ENCODE data around the gene PIGQ.
"Not testable (repeated sequence)": the region's sequence is repeated elsewhere in the genome, so short reads cannot be mapped to it uniquely, and the experiment has no call there.

PIGQ gene

DNA sequence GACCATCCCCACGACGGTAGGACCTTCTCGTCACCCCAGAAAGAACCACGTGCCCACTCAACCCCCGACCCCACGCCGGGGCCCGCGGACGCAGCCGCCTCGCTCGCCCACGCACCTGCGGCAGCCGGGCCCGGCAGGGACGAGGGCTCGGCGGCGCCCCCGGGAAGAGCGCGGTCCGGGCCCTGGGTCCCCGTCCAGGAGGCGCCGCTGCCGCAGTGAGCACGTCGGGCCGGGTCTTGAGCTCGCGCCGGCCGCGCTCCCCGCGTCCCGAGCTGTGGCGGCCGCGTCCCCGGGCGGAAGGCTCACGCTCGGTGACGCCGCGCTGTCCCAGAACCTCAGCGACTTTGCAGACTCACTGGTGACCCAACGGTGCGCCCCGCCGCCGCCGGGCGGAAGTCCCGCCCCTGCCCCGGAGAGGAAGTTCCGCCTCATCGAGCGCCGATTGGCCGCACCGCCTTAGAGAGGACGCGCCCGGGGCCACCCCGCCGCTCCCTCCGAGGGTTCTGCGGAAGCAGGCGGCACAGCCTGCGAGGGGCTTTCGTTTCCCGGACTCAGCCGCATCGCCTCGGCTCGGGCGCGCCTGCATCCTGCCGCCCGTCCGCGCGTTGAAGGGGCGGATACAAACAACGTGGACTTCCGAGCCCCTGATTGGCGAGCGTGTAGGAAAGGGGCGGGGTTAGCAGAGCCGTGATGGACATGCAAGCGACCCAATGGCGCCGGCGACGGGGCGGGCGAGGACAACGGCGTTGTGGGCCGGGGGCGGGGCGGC lies 19.3 kb downstream of the PIGQ start:
- DNase-seq, result peak; percentile 98

DNA sequence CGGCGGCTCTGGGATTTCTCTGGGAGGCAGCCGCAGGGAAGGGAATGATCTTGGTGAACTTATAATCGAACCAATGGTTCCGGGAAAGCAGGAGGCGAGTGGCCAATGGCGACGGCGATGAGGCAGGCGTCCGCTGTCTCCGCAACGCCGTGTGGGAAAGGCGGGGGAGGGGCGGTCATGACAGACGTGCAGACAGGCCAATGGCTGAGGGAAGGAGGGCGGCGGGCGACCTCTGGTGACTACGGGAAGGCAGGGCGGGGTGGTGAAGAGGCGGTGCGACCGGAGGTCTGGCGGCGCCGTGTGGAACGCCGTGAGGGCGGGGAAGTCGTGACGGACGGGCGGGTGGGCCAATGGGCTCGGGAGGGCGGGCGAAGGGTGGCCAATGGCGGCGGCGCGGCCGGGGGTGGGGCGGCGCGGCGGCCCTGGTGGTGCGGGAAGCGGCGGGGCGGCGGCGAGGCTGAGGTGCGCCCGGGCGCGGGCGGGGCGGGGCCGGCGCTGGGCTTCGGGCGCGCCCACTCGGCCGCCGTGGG lies 20.0 kb downstream of the PIGQ start, which contains the start of gene RAB40C:
Gene RAB40C, plus strand, starts transcription at position 409 of the 530 bp plus-strand sequence. CDS start 226 bp downstream, outside the sequence.
- peak; percentile 99 for DNase-seq

DNA sequence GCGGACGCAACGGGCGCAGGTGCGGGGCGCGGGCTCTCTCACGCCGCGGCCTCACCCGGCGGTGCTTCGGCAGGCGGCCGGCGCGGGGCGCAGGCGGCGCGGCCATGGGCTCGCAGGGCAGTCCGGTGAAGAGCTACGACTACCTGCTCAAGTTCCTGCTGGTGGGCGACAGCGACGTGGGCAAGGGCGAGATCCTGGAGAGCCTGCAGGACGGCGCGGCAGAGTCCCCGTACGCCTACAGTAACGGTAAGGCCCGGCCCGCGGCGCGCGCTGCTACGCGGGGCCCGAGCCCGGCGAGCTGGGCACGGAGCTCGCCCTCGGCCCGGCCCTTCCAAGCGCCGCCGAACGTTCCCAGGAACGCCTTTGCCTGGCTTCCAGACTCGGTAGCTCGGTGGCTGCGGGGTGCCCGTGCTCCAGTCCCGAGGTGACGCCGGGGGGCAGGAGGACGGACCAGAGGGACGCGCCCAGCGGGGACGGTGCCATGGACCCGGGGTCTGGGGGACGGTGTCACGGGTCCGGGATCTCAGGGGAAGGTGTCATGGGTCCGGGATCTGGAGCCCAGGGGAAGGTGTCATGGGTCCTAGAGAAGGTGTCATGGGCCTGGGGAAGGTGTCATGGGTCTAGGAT lies 20.5 kb downstream of the PIGQ start:
- no peak for DNase-seq

DNA sequence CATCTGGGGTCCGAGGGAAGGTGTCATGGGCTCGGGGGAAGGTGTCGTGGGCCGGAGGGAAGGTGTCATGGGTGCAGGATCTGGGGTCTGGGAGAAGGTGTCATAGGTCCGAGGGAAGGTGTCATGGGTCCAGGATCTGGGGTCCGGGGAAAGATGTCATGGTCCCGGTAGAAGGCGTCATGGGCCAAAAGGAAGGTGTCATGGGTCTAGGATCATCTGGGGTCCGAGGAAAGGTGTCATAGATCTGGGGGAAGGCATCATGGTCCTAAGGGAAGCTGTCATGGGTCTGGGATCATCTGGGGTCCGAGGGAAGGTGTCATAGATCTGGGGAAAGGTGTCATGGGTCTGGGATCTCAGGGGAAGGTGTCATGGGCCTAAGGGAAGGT lies 21.0 kb downstream of the PIGQ start:
- DNase-seq, result no peak

DNA sequence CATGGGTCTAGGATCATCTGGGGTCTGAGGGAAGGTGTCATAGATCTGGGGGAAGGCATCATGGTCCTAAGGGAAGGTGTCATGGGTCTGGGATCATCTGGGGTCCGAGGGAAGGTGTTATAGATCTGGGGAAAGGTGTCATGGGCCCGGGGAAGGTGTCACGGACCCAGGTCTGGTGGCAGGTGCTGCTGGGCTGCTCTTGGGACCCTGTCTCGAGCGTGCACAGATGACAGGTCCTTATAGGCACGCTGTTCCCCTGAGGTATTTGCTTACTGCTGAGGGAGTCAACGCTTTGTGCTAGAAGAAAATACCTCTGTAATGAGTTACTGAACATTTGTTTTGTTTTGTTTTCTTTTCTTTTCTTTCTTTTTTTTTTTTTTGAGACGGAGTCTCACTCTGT lies 21.5 kb downstream of the PIGQ start:
- DNase-seq, result no peak

DNA sequence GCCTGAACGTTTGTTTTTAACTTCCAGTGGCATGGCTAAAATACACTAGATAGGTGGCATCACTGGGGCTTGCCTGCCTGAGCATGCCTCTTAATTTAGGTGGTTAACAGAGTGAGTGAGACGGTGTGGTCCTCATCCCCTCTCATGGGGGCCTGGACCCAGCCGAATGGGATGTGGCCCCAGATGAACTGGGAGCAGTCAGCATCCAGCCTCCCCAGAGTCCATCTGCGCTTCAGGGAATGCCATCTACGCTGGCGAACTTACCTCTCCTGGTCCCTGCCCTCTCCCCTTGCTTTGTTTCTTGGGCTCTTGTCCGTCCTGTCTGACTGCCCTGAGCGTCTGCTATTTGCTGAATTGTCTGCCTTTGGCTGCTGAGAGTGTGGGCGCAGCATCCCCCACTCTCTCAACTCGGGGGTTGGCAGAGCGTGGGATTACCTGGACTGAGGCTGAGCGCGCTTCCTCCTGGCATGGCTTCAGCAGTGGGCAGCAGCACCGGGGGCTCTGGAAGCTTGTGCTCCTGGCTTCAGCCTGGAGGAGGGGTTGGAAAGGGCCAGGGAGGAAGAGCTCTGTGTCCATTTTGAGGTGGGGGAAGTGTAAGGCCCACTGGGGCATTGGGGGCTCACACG lies 22.2 kb downstream of the PIGQ start:
- no peak for DNase-seq

DNA sequence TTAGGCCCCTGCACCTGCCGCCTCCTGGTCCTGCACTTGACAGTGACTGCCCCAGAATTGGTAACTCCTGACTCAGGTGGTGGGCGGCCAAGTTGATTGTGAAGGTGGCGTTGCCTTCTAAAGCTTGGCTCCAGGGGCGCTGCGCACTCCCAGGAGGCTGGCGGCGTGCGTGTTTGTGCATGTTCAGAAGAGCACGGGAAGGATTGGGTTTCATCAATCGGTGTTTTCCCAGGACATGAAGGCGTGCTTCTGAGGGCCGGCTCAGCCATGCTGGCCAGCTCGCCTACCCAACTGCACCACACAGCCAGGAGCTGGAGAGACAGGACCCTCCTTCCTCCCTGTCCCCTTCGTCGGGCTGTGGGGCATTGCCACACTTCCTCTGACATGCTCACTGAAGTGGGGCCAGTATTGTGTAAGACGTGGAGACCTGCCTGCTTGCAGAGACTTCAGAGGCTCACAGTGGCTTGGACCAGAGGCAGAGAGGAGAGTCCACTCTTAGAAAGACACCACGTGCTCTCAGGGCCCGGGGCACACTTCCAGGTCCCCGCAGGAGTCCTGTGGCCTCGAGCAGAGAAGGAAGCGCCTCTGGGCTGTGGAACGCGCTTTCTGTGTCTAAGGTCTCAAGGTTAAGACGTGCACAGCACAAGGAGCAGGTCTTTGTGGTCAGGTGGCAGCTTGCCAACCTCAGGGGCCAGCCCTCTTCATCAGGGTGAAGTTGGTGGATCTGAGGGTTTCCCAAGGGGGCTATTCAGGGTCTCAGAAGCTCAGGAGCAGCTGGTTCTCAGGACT lies 22.9 kb downstream of the PIGQ start:
- DNase-seq, result no peak

DNA sequence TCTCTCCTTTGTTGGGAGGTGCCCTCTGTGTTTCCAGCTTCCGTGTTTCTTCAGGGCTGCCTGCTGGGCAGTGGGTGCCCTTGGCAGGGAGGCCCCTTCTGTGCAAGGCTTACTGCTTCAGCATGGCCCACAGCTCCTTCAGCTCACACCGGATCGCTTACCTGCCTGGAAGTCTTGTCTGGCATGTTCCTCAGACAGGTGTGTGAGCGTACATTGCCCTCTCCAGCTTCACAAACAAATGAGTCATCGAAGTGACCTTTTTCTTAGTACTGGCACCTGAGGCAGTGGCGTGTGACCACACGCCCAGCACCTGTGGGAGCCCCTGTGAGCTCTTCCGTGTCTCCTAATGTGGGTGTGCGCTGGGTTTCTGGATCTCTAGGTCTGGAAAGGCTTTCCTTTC lies 23.6 kb downstream of the PIGQ start:
- DNase-seq, result no peak

DNA sequence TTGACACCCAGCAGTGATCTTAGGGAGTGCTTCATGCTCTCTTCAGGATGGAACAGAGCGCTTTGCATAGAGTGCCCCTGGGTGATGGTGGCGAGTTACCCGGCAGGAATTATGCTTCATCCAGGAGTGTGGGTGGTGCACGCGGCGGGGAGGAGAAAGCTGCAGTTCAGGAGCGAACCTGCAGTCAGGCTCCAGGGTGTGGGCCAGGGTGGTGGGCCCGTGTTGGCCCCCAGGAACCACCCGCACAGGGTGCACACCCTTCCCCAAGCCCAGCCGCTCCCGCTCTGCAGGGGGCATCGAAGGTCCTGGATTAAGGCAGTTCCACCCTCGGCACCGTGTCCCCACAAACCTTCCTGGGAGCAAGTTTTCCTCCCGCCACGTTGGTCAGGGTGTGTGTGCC lies 24.0 kb downstream of the PIGQ start:
- no peak for DNase-seq

DNA sequence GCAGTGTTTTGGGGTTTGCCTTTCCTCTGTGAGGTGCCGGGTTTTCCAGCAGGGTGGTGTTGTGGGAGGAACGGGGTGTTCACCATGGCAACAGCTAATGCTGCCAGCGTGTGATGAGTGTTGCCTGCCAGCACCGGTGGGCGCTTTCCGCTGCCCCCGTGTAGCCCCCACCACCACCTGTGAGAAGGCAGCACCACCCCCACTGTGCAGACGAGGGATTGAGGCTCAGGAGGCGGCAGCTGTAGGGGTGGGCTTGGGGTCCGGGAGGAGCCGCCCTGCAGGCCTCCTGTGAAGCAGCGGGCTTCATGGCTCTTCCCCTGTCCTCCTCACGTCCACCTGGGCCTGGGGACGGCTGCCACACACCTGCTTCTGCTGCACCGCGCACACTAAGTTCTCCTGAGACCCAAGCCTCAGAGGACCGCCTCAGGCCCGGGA lies 25.3 kb downstream of the PIGQ start:
- no peak for DNase-seq

DNA sequence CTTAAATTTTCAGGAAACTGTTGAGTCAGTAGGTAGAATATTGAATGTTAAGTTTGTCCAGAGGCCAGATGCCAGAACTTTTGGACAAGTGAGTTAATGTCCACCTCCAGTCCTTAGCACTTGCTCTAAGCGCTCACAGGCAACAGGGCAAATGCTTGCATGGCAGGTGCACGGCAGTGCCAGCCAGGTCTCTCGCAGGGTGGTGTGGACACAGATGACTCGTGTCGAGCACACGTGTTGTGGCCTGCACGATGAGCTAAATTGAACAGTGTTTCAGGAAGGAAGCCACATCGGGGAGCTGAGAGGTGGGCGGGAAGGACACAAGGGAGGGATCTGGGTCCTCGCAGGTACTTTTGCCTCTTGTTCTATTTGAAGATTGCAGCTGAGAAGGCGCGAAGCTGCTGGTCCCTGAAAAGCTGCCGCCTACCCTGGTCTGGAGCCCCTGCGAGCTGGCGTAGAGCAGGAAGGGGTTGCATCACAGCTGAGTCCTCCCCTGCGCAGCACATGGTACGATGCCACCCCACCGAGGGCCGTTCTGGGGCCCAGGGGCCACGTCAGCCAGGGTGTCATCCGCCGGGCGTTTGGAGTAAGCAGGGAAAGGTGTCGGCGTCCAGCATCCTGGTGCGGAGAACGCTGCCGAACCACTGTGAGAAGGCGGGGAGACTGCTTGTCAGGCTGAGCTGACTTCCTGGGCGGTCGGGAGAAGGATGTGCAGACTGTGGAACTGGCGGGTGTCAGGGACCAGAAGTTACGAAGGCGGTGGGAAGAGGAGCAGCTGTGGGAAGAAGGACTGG lies 26.4 kb downstream of the PIGQ start:
- no peak for DNase-seq

DNA sequence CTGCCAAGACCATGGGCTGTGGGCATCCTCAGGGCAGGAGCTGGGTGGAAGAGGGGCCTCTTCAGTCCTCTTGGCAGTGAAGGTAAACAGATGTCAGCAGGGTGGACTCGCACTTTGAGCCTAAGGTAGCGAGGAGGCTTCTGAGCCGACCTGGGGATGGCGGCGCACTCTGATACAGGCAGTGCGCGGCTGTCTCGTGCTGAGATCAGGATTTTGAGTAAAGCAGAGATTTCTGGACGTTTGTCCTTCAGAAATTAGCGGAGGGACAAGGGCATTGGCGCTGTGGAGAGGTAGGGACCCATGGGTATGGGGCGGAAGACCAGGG lies 26.9 kb downstream of the PIGQ start:
- no peak for DNase-seq

DNA sequence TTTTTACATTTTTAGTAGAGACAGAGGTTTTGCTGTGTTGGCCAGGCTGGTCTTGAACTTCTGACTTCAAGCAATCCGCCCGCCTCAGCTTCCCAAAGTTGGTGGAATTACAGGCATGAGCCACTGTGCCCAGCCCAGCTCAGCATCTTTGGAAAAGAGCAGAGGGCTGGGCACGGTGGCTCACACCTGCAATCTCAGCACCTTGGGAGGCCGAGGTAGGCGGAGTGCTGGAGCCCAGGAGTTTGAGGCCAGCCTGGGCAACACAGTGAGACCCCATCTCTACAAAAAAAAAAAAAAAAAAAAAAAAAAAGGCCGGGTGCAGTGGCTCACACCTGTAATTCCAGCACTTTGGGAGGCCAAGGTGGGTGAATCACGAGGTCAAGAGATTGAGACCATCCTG lies 27.9 kb downstream of the PIGQ start:
- not testable (repeated sequence) for DNase-seq

DNA sequence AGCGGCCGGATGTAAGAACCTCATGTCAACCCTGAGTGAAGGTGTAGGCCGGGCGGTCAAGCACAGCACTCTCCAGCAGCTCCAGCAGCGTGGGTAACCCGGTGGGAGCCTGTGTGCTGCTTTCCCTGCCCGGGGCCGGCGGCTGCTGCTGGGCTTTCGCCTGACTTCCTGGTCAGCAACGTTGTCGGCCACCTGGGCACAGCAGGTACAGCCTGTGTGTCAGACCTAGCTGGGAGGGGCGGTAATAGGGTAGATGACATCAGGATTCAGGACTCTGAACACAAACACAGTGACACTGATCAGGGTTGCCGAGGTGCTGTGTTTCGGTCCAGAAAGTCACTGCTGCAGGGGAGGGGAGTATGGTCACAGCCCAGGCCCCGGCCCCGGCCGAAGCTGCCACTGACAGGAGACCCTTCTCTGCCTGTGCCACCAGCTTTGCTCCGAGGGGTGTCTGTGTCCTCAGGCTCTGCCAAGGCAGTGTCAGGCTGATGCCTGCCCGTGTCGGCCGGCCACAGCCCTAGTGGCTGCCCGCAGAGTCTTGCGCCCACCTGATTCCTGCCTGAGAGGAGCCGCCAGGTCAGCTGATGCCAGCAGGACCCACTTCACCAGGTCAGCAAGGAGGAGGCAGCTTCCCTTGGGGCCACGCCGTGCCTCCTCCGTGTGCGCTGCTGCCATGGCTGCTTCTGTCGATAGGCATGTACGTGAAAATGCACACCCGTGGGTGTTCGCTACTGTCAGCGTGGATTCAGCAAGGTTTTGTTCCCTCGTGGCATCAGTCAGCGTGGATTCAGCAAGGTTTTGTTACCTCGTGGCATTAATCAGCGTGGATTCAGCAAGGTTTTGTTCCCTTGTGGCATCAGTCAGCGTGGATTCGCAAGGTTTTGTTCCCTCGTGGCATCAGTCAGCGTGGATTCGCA lies 29.3 kb downstream of the PIGQ start:
- DNase-seq, result no peak

DNA sequence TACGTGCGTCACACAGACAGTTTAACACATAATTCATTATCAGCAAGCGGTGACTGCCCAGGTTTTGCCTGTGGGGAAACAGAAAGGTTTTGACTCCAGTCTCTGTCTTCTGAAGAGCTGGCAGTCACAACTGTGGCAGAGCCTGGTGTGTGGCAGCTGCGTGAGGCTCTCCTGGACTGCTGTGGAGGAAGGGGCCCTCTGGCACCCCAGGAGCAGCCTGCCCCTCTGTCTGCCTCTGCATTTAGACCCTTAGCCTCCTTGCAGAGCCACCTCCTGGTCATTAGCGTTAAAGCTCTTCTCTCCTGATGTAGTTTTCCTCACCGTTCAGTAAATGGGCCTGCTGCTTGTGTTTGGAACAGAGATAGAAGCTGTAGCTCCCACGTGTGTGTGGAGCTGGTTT lies 31.0 kb downstream of the PIGQ start:
- DNase-seq, result no peak

DNA sequence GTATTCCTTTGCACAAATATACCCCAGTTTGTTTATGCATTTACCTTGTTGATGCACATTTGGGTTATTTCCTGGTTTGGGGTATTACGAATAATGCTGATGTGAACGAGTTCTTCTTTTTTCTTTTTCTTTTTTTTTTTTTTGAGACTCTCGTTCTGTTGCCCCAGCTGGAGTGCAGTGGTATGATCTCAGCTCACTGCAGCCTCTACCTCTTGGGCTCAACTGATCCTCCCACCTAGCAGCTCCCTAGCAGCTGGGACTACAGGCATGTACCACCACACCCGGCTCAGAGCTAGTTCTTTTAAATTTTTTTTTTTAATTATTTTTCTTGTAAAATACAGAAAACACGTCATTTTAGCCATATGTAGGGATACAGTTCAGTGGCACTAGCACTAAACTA lies 34.2 kb downstream of the PIGQ start:
- DNase-seq, result no peak

DNA sequence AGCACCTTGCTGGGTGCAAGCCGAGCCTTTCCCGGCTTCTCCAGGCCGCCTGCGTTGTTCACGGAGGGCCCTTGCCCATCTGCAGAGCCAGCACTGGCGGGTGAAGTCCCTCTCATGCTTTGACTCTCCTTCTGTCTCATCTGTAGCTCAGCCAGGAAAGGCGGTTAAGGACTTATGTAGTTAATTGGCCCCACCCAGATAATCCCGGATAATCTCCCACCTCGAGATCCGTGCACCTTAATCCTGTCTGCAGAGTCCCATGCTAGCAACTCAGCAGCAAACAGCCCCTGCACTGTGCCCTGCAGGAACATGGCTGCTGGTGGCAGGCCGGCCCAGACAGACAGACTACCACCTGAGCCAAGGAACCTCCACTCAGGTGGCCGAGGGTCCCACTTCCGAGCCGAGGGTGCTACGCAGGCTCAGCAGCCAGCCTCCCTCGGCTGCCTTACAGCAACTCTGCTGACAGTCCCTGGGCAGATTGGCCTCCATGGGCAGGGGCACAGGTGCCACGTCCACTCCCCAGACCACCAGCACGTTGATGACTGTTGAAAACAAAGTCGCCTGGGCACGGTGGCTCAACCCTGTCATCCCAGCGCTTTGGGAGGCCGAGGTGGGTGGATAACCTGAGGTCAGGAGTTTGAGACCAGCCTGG lies 37.0 kb downstream of the PIGQ start:
- no peak for DNase-seq

DNA sequence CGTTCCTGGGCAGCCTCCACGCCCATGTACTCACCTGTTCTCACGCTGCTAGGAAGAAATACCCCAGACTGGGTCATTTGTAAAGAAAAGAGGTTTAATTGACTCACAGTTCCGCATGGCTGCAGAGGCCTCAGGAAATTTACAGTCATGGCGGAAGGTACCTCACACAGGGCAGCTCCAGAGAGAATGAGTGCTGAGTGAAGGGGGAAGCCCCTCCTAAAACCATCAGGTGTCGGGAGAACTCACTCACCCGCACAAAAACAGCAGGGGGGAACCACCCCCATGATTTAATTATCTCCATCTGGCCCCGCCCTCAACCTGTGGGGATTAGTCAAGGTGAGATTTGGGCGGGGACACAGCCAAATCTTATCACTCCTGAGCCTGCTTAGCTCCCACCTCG lies 38.3 kb downstream of the PIGQ start:
- DNase-seq, result no peak

DNA sequence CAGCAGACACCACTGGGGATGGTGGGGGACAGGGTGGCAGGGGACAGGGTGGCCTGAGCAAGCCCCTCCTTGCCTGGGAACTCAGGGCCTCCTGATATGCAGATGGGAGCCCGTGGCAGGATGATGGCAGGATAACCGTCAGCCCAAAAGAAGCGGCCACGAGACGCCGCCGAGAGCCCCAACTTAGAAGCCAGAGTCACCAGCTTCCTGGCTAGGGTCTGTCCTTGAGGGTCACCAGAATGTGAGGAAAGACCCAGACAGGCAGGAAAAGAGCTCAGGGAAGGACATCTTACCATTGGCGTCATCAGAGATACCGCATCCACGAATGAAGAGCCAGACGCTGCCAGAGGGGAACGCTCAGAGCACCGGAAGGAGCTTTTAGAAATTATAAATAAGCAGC lies 39.5 kb downstream of the PIGQ start:
- DNase-seq, result no peak

DNA sequence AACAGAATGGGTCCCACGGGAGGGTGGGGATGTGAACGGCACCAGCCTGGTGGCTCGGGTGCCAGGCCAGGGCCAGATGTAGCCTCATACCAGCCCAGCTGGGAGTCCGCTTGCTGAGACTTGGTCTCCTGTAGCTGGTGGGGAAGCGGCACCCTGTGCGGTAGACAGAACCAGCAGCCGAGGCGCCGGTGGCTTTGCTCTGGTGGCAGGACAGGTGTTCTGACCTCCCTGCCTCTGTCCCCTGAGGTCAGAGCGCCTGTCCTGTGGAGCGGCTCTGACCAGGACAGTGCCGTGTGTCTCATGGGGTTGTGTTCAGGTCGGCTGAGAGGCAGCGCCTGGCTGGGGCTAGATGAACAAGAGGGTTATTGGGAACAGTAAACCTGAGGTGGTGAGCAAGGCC lies 40.2 kb downstream of the PIGQ start:
- DNase-seq, result no peak

Data from CD4-positive, alpha-beta T cell treated with Interleukin-17A for 1 hour (primary cell).